ENCODE measurements around the gene C3orf62.

C3orf62 gene

GRCh38 chr3:49310677-49311076, 33.6 kb upstream of the C3orf62 start:
- Histone ChIP-seq H3K27ac (no peak overlapping the region), H3K27me3 (no peaks in the 10 kb centered on the region), H3K4me3 (no peak overlapping the region), H3K36me3 (peaks cover 37 to 96% (median 82%) of the 10 kb centered on the region in 3 donors), H3K4me1 (peaks cover 0 to 6% (median 0%) of the 10 kb centered on the region in 4 donors), H3K9me3 (no peaks in the 10 kb centered on the region)
- no peak for TF ChIP-seq CTCF (IDR thresholded peaks at IDR 0.05)
- intact Hi-C loops (cut with DNase I; ENCODE audit: low total_unique reads) = no loop called here
- no peak for DNase-seq

- no peaks in the 10 kb centered on the region for H3K4me1 ChIP-seq
- H3K36me3 ChIP-seq = peaks cover 64 to 100% (median 95%) of the 10 kb centered on the region in 3 donors
- no peak overlapping the region for H3K4me3 ChIP-seq
- H3K27ac ChIP-seq = no peak overlapping the region
- no peaks in the 10 kb centered on the region for H3K9me3 ChIP-seq
- intact Hi-C loops (cut with DNase I; ENCODE audit: low total_unique reads) = no loop called here
- DNase-seq = no peak
- no peaks in the 10 kb centered on the region for H3K27me3 ChIP-seq
- TF ChIP-seq CTCF (IDR thresholded peaks at IDR 0.05) = no peak
These were observed 28.6 kb upstream of the C3orf62 start for GRCh38 chr3:49305608-49306007.

GRCh38 chr3:49302613-49303012, 25.6 kb upstream of the C3orf62 start:
- H3K4me3 ChIP-seq = no peak overlapping the region
- no peaks in the 10 kb centered on the region for H3K27me3 ChIP-seq
- intact Hi-C loops (cut with DNase I; ENCODE audit: low total_unique reads) = no loop called here
- H3K4me1 ChIP-seq = peaks cover 0 to under 1% (median 0%) of the 10 kb centered on the region in 4 donors
- H3K9me3 ChIP-seq = no peaks in the 10 kb centered on the region
- DNase-seq = no peak
- no peak for TF ChIP-seq CTCF (IDR thresholded peaks at IDR 0.05)
- peaks cover 68 to 100% (median 96%) of the 10 kb centered on the region in 3 donors for H3K36me3 ChIP-seq
- H3K27ac ChIP-seq = no peak overlapping the region

GRCh38 chr3:49300595-49300994, 23.6 kb upstream of the C3orf62 start:
- DNase-seq = no peak
- intact Hi-C loops (cut with DNase I; ENCODE audit: low total_unique reads) = no loop called here
- Histone ChIP-seq H3K36me3 (peaks cover 60 to 100% (median 87%) of the 10 kb centered on the region in 3 donors), H3K4me3 (no peak overlapping the region), H3K27me3 (no peaks in the 10 kb centered on the region), H3K27ac (no peak overlapping the region), H3K9me3 (no peaks in the 10 kb centered on the region), H3K4me1 (peaks cover 0 to 16% (median 11%) of the 10 kb centered on the region in 4 donors)
- no peak for TF ChIP-seq CTCF (IDR thresholded peaks at IDR 0.05)

GRCh38 chr3:49298511-49298910, 21.5 kb upstream of the C3orf62 start:
- TF ChIP-seq CTCF (IDR thresholded peaks at IDR 0.05) = no peak
- no peak for DNase-seq

More at GRCh38 chr3:49298511-49298910, 21.5 kb upstream of the C3orf62 start:
- Histone ChIP-seq H3K4me3 (no peak overlapping the region), H3K36me3 (peaks cover 61 to 99% (median 84%) of the 10 kb centered on the region in 3 donors), H3K27me3 (no peaks in the 10 kb centered on the region), H3K4me1 (peaks cover 0 to 16% (median 11%) of the 10 kb centered on the region in 4 donors), H3K27ac (no peak overlapping the region), H3K9me3 (no peaks in the 10 kb centered on the region)
- intact Hi-C loops (cut with DNase I; ENCODE audit: low total_unique reads) = no loop called here
